ENCODE measurements around the gene GALNT18.

Gene GALNT18

DNA sequence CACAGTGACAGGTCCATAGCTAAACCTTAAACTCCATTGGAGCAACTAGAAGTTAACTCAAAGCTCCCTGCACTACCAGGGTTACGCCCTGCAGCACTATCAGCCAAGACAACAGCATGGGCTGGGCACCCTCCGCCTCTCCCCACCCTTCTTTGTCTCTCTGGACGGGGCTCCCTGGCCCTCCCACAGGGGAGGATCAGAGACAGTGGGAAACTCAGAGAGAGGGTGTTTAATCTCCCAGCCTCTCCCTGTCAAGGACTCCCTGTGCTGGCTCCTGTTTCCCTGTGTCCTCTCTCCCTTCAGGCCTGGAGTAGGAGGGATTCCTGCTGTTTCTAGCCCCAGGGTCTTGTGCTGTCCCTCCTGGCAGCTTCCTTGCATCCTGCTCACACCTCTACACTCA lies 211.9 kb downstream of the GALNT18 start:
- no peak overlapping the region for H3K4me3 ChIP-seq (ENCODE audit: low read length)
- DNase-seq (ENCODE audit: low read depth): no peak
- TF ChIP-seq, protein P1, sequence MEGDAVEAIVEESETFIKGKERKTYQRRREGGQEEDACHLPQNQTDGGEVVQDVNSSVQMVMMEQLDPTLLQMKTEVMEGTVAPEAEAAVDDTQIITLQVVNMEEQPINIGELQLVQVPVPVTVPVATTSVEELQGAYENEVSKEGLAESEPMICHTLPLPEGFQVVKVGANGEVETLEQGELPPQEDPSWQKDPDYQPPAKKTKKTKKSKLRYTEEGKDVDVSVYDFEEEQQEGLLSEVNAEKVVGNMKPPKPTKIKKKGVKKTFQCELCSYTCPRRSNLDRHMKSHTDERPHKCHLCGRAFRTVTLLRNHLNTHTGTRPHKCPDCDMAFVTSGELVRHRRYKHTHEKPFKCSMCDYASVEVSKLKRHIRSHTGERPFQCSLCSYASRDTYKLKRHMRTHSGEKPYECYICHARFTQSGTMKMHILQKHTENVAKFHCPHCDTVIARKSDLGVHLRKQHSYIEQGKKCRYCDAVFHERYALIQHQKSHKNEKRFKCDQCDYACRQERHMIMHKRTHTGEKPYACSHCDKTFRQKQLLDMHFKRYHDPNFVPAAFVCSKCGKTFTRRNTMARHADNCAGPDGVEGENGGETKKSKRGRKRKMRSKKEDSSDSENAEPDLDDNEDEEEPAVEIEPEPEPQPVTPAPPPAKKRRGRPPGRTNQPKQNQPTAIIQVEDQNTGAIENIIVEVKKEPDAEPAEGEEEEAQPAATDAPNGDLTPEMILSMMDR (IDR thresholded peaks at IDR 0.05; ENCODE audit: insufficient read depth, low read depth, low read length, missing control alignments): no peak

DNA sequence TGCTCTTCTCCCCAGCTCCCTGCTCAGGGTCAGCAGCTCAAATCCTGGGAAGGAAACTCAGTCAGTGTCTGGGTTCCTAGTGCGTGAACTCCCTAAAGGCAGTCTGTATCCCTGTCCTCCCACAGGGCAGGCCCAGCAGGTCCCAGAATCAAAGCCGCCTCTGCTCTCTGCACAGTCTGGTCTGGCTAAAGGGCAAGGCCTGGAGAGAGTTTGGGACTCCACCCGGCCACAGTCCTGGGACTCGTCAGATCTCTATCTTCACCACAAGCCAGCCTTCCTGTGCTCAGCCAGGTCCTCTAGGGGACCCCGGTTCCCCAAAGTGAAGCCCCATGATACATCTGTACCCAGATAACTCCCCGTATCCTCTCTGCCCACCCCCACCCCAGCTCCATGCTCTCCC lies 212.6 kb downstream of the GALNT18 start:
- no peak overlapping the region for H3K4me3 ChIP-seq (ENCODE audit: low read length)
- TF ChIP-seq, protein P1 (IDR thresholded peaks at IDR 0.05; ENCODE audit: insufficient read depth, low read depth, low read length, missing control alignments): no peak
- DNase-seq (ENCODE audit: low read depth): no peak

DNA sequence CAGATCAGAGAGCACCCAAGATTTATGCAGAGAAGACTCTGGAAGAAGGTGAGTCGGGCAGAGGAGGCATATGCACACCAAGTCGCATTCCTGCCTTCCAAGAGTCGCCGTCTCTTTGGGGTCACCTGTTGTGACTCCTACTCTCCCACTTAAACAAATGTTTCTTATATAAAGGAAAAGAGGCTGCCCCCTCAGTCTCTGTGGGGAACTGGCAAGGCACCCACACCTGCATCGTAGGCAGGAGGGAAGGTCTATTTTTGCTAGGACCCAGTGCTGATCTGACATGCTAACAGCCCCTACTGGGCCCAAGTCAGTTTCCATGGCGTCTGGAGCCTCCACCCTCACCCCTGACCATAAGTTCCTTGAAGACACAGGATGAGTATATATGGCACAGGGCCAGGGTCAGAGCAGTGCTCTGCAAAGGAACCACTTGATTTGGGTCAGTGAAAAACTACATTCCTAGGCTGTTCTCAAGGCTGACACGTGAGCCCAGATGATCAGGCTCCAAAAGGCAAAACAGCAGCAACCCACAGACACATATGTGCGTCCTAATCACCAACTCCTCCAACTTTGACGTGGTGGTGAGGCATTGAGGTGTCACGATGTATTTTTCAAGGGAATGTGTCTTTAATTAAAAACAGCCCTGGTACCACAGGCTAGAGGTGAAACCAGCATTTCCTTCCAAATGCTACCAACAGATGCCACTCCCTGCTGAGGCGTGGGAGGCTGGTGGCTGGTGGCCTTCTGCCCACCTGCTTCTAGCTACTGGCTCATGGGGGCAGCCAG lies 213.2 kb downstream of the GALNT18 start:
- TF ChIP-seq, protein P1 (IDR thresholded peaks at IDR 0.05; ENCODE audit: insufficient read depth, low read depth, low read length, missing control alignments): no peak
- H3K4me3 ChIP-seq (ENCODE audit: low read length): no peak overlapping the region

DNA sequence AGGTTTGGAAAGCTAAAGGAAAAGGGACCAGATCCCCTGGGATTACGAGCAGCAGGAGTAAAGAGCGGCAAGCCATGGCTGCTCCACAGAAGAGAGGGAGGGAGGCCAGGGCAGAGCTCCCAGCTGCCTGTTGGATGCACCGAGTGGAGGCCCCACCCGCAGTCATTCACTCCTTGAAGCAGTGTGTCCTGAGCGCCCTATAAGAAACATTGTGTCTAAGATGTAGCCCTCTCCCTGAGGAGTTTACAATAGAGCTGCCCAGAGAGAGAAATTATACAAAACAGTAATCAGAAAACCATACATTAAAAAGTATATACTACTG lies 214.1 kb downstream of the GALNT18 start:
- H3K4me3 ChIP-seq (ENCODE audit: low read length): no peak overlapping the region
- no peak for DNase-seq (ENCODE audit: low read depth)
- TF ChIP-seq, protein P1 (IDR thresholded peaks at IDR 0.05; ENCODE audit: insufficient read depth, low read depth, low read length, missing control alignments): no peak

More for the DNA sequence above, 213.2 kb downstream of the GALNT18 start:
- no peak for DNase-seq (ENCODE audit: low read depth)

DNA sequence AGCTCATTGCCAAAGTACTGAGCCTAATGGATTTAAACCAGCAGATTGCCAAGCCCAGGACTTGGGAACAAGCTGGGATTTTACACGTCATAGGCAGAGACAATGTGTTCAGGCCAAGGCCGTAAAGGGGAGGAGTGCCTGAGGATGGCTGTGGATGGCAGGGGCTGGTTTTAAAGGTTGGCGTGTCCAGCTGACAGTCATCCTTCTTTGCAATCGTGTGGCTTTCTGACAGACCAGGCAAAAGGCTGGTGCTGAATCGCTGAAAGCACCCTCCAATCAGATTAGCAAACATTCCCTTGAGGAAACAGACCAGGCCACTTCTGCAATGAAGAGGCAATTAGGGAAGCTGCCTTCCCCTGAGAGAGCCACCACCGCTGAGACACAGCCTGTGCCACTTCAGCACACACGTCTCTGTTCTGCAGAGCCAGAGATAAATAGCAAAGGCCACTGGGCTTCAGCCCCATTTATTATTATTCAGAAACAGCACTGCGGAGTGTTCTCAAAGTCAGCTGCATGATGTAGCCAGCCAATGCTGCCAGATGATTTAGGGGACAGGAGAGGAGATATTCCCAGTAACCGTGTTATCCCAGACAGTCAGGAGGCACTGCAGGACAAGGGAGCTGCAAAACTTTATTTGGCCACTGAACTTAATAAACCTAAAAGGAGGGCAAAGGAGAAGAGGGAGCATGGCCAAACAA lies 214.6 kb downstream of the GALNT18 start:
- H3K4me3 ChIP-seq (ENCODE audit: low read length): no peak overlapping the region
- TF ChIP-seq, protein P1 (IDR thresholded peaks at IDR 0.05; ENCODE audit: insufficient read depth, low read depth, low read length, missing control alignments): no peak
- no peak for DNase-seq (ENCODE audit: low read depth)

DNA sequence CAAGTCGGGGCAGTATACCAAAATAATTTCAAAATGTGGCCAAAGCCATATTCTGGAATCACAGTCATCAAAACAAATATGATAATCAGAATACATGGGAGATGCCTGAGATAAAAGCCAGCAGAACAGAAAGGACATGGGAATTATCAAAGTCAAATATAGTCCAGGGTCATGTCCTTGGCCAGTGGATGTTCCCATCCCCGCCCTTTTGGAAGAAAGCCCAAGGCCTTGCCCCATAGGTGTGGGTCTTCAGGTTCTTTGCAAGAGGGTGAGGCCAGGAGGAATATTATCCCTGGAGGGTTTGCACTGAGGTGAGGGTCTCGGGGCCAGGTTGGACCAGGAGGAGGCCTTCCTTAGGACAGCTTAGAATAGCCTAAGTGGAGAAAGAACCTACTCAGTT lies 215.2 kb downstream of the GALNT18 start:
- TF ChIP-seq, protein P1 (IDR thresholded peaks at IDR 0.05; ENCODE audit: insufficient read depth, low read depth, low read length, missing control alignments): no peak
- DNase-seq (ENCODE audit: low read depth): no peak
- H3K4me3 ChIP-seq (ENCODE audit: low read length): no peak overlapping the region

Data from epithelial cell of esophagus (primary cell).